Peyer's patch (tissue), 4 donors: Measurements from ENCODE around the gene RALGPS1. TPM values are rescaled to one million over a fixed set of nuclear protein-coding genes. Genes with fewer than 3 reads are reported as not detected.

Experiments used
- DNase-seq, 3 donors: peaks; one replicate each; pipeline ENCODE4 v3.0.0-alpha.2; 2017 to 2019
- H3K27ac ChIP-seq, 4 donors: fragments of 200-600 bp; sonication (generic); one replicate each; pipeline ENCODE4 v1.5.1; 2016 to 2019
- H3K27me3 ChIP-seq, 2 donors: fragments of 200-600 bp; sonication (generic); one replicate each; pipeline ENCODE4 v1.5.1; 2019
- H3K36me3 ChIP-seq, 3 donors: fragments of 200-600 bp; sonication (generic); one replicate each; pipeline ENCODE4 v1.5.1; 2016 to 2019
- H3K4me1 ChIP-seq, 4 donors: fragments of 200-600 bp; sonication (generic); one replicate each; pipeline ENCODE4 v1.5.1; 2016 to 2019
- H3K4me3 ChIP-seq, 4 donors: fragments of 200-600 bp; sonication (generic); 1 replicate in 3 of 4; 2 replicates in 1 of 4; pipeline ENCODE4 v1.5.1; 2016 to 2019; ENCODE audit warnings: mild to moderate bottlenecking in 1 of 4
- H3K9me3 ChIP-seq, 4 donors: fragments of 200-600 bp; sonication (generic); one replicate each; pipeline ENCODE4 v1.5.1; 2016 to 2019; ENCODE audit warnings: mild to moderate bottlenecking in 1 of 4
- POLR2A ChIP-seq, 2 donors: fragments of 450-650 bp; IDR thresholded peaks; one replicate each; pipeline ENCODE4 v1.5.1; 2017; ENCODE audit warnings: antibody characterized with exemption in 2 of 2, mild to moderate bottlenecking in 2 of 2, moderate library complexity in 2 of 2
- total RNA-seq, 4 donors: library from RNA; depleted of rRNA; stranded (reverse); fragments of >200 nt; gene quantifications; one replicate each; pipeline ENCODE4 v1.1.0, GENCODE V29; 2016
- TF ChIP-seq, protein P1 (sequence below), 6 experiments: fragments of 450-650 bp in 4 of 6; fragments of 200-600 bp in 2 of 6; sonication (generic) in 1 of 6; IDR thresholded peaks; one replicate each; pipeline ENCODE4 v1.5.1; 2017 to 2019; ENCODE audit warnings: antibody characterized with exemption in 6 of 6, mild to moderate bottlenecking in 3 of 6, moderate library complexity in 1 of 6

Gene RALGPS1
- total RNA-seq, 4 donors from 2014 or later = 38.8 to 158 (median 141) TPM

DNA sequence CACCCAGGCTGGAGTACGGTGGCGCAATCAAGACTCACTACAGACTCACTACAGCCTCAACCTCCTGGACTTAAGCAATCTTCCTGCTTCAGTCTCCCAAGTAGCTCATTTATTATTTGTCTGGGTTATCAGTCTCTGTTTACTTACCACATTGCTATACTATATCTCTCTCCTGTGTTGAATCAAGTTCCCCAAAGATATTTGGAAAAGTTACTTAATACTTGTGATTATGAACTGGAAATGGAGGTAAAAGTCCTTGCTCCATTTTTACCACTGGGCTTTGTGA is 152.2 kb downstream of the RALGPS1 start:
- Histone ChIP-seq H3K27me3 (no peaks in the 10 kb centered on the region), H3K36me3 (peaks cover 0 to 5% (median 0%) of the 10 kb centered on the region in 3 donors), H3K9me3 (no peaks in the 10 kb centered on the region), H3K4me1 (no peaks in the 10 kb centered on the region), H3K27ac (no peak overlapping the region), H3K4me3 (no peak overlapping the region)
- no peak for DNase-seq
- TF ChIP-seq, protein P1, sequence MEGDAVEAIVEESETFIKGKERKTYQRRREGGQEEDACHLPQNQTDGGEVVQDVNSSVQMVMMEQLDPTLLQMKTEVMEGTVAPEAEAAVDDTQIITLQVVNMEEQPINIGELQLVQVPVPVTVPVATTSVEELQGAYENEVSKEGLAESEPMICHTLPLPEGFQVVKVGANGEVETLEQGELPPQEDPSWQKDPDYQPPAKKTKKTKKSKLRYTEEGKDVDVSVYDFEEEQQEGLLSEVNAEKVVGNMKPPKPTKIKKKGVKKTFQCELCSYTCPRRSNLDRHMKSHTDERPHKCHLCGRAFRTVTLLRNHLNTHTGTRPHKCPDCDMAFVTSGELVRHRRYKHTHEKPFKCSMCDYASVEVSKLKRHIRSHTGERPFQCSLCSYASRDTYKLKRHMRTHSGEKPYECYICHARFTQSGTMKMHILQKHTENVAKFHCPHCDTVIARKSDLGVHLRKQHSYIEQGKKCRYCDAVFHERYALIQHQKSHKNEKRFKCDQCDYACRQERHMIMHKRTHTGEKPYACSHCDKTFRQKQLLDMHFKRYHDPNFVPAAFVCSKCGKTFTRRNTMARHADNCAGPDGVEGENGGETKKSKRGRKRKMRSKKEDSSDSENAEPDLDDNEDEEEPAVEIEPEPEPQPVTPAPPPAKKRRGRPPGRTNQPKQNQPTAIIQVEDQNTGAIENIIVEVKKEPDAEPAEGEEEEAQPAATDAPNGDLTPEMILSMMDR (IDR thresholded peaks at IDR 0.05) = no peak
- TF ChIP-seq POLR2A (IDR thresholded peaks at IDR 0.05) = no peak

DNA sequence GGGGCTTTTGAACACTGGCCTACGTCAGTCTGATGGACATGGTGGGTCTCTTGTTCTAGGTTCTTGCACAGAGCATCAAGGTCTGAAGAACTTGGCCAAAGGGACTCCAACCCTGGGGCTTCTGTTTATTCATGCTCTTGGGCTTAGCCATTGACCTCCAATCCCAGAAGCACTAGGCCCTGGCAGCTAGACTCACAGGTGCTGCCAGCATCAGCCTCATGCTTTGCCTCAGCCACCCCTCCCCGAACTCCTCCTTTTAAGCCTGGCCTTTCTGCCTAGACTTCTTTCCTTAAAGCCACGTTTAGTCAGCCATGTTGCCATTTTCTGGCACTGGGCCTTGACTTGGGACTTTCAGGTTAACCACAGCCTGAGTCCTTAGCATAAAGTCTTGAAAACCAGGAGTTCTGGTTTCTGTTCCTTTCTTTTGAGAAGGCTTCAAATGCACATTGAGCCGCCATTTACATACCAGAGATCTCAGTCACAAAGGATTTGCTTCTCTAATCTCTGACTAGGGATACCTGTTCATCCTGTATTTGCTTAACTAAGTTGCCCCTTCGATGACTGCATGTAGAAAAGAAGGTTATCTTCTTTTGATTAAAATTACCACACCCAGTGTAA is 153.1 kb downstream of the RALGPS1 start:
- no peaks in the 10 kb centered on the region for H3K9me3 ChIP-seq
- DNase-seq = no peak
- no peaks in the 10 kb centered on the region for H3K4me1 ChIP-seq
- peaks cover 0 to 5% (median 0%) of the 10 kb centered on the region in 3 donors for H3K36me3 ChIP-seq
- no peak overlapping the region for H3K4me3 ChIP-seq
- TF ChIP-seq POLR2A (IDR thresholded peaks at IDR 0.05) = no peak
- TF ChIP-seq, protein P1 (IDR thresholded peaks at IDR 0.05) = no peak
- no peak overlapping the region for H3K27ac ChIP-seq
- H3K27me3 ChIP-seq = no peaks in the 10 kb centered on the region

DNA sequence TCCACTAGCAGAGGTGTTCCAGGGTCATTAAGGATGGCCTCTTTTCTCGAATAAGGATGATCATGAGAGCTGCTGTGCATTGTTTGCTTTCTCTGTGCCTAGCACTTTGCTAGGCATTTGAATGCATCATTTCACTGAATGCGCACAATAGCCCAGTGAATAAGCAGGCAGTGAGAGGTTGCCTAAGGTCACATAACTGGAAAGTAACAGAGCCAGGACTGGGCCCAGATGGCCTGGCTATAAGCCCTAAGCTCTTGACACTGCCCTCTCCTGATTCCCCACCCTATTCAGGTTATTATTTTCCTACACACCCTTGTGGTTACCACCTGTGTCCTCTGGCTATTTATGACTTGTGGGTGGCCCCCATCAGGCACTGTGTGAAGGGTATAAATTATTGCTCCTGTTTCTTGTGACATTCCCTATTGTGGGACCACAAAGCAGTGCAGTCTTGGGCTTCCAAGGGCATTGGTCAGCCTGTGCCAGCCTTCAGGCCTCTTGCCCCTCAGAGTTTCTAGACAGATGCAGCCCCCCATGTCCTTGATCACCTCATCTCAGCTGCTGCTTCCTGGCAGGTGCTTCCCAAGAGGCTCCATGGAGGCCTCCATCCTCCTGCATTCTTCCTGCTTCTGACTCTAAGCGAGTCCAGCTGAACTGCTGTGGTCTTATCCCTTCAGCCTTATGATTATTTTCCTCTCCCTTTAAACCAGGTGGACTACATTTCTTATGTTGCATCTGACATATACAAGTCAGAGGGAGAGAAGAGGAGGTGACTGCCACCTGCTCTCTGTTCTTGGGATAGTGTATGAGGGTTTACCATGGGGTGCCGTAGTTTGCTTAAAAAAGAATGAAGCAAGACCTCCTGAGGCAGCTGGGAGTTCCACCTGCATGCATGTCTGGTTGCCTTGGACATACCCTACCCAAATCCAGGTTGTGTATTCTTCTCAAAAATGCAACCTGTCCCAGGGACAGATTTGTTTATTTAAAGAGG is 160.3 kb downstream of the RALGPS1 start:
- Histone ChIP-seq H3K27ac (no peak overlapping the region), H3K9me3 (no peaks in the 10 kb centered on the region)
- peak in 1 of 3 donors; percentile 41 for DNase-seq

DNA sequence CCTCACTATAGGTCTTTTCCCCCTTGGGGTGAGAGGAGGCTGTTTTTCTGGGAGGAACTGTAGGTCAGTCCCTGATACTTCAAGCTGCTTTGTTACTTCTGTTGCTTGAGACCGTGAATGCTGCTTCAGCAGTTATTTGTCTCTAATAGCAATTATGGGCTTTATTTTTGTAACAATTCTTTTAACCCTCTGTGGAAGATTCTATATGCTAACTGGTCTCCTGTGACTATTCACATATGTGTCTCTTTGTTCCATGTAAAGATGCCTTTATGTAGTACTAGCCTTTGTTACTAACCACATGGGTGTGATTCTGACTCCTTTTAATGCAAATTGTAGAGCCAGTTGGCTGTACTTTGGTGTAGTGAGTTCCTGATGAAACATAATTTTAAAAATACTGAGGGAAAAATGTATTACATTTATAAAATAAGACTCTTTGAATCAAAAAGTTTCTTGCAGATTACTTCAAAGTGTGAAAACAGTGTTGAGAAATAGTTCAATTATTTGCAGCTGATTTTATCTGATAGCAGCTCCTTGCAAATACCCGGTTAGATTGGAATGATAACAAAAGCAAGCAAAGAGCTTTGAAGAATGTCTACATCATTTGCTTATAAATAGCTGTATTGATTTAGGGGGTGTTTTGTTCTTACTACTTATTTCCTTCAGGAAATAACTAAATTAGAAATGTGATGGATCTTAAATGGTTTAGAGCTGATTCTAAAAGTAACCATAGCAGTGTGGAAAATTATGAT is 161.2 kb downstream of the RALGPS1 start:
- DNase-seq = no peak
- H3K9me3 ChIP-seq = no peaks in the 10 kb centered on the region
- peaks cover 0 to 2% (median 0%) of the 10 kb centered on the region in 3 donors for H3K36me3 ChIP-seq
- peaks cover 0 to 4% (median 0%) of the 10 kb centered on the region in 4 donors for H3K4me1 ChIP-seq
- H3K27me3 ChIP-seq = no peaks in the 10 kb centered on the region
- H3K27ac ChIP-seq = no peak overlapping the region
- no peak overlapping the region for H3K4me3 ChIP-seq
- TF ChIP-seq, protein P1 (IDR thresholded peaks at IDR 0.05) = no peak
- no peak for TF ChIP-seq POLR2A (IDR thresholded peaks at IDR 0.05)

More for the DNA sequence above, 160.3 kb downstream of the RALGPS1 start:
- Histone ChIP-seq H3K4me1 (peaks cover 0 to 4% (median 0%) of the 10 kb centered on the region in 4 donors), H3K27me3 (no peaks in the 10 kb centered on the region), H3K36me3 (peaks cover 0 to 7% (median 0%) of the 10 kb centered on the region in 3 donors), H3K4me3 (no peak overlapping the region)
- TF ChIP-seq, protein P1 (IDR thresholded peaks at IDR 0.05) = no peak
- TF ChIP-seq POLR2A (IDR thresholded peaks at IDR 0.05) = no peak

DNA sequence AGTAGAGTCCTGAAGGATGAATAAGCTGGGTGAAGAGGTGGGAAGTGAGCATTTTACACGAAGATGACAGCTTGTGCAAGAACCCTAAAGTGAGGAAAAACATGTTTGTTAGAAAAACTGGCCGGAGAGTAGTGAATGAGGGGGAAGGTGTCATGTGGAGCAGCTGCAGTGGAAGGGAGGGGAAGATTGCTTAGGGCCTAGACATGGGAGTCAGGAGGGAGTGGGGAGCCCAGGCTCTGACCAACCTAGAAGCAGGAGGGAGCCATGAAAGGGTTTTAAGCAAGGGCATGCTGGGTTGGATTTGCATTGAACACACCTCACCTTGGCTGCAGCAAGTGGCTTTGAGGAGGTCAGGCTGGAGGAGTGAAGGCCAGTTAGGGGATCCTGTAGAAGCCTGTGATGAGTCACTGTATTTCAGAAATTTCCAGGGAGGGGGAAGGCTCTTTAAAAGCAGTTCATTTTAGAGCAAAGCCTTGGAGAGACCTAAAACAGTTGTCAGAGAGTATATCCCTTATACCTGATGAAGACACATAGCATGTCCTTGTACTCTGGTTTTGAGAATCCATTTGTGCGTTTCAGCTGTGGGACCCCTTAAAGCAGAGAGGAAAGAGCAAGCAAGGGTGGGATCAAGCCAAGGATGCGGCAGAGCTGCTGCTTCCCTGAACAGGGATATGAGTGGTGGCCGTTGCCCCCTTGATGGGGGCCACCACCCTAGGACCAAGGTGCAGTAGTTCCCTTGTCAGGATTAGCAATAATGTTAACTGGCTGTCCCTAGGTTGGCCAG is 162.5 kb downstream of the RALGPS1 start:
- no peaks in the 10 kb centered on the region for H3K27me3 ChIP-seq
- H3K4me3 ChIP-seq = no peak overlapping the region
- H3K4me1 ChIP-seq = peaks cover 0 to 4% (median 0%) of the 10 kb centered on the region in 4 donors
- H3K27ac ChIP-seq = no peak overlapping the region
- H3K9me3 ChIP-seq = no peaks in the 10 kb centered on the region
- H3K36me3 ChIP-seq = peaks cover 0 to 9% (median 0%) of the 10 kb centered on the region in 3 donors
- TF ChIP-seq, protein P1 (IDR thresholded peaks at IDR 0.05) = no peak
- no peak for TF ChIP-seq POLR2A (IDR thresholded peaks at IDR 0.05)
- DNase-seq = peak in 1 of 3 donors; percentile 18
